HEK293 (cell line): ENCODE results near the gene FXYD1.

ENCODE experiments used
- CTCF ChIA-PET: fragments of 350-600 bp; formaldehyde crosslinking; extraction: SDS; loops from one replicate; lab custom pipeline; 2021; ENCODE audit warnings: antibody characterized with exemption; lab: Yijun Ruan, JAX
- POLR2A ChIA-PET: fragments of 300-600 bp; formaldehyde crosslinking; extraction: SDS; loops from one replicate; lab custom pipeline; 2020; ENCODE audit warnings: antibody characterized with exemption, inconsistent platforms; lab: Yijun Ruan, JAX
- H3K27ac ChIP-seq: fragments of 200-500 bp; sonication (Bioruptor generic); 2 replicates; pipeline ENCODE4 v1.5.1; 2014; ENCODE audit warnings: low read depth, low read length, control low read depth, inconsistent platforms; ENCODE audit errors: extremely low read depth
- H3K36me3 ChIP-seq, 2 experiments: fragments of 200-500 bp in 1 of 2; sonication (Bioruptor generic) in 1 of 2; 1 replicate in 1 of 2; 2 replicates in 1 of 2; pipeline ENCODE4 v1.5.1; 2014 to 2017; ENCODE audit warnings: inconsistent platforms in 2 of 2, low read length in 2 of 2; ENCODE audit not compliant: control insufficient read depth in 2 of 2, insufficient read depth in 1 of 2
- H3K4me1 ChIP-seq: fragments of 200-500 bp; sonication (Bioruptor generic); 2 replicates; pipeline ENCODE4 v1.5.1; 2014; ENCODE audit warnings: mild to moderate bottlenecking, low read length, inconsistent platforms; ENCODE audit not compliant: control insufficient read depth, insufficient read depth
- H3K4me3 ChIP-seq: 2 replicates; pipeline ENCODE4 v1.5.1; 2011; ENCODE audit warnings: low read depth, mild to moderate bottlenecking, control low read depth, low read length, moderate library complexity
- H3K9me3 ChIP-seq: fragments of 200-500 bp; sonication (Bioruptor generic); 2 replicates; pipeline ENCODE4 v1.5.1; 2014; ENCODE audit warnings: low read depth, low read length, inconsistent platforms; ENCODE audit not compliant: control insufficient read depth, insufficient read depth
- AEBP2 ChIP-seq: fragments of 450-650 bp; formaldehyde crosslinking; IDR thresholded peaks from 2 replicates; pipeline ENCODE4 v1.5.1; 2016; ENCODE audit warnings: missing biosample characterization, missing genetic modification characterization, borderline replicate concordance
- GLIS2 ChIP-seq: fragments of 450-650 bp; formaldehyde crosslinking; IDR thresholded peaks from 2 replicates; pipeline ENCODE4 v1.5.1; 2016; ENCODE audit warnings: missing biosample characterization, missing genetic modification characterization
- KLF8 ChIP-seq: fragments of 450-650 bp; formaldehyde crosslinking; IDR thresholded peaks from 2 replicates; pipeline ENCODE4 v1.5.1; 2016; ENCODE audit warnings: missing biosample characterization, missing genetic modification characterization
- KLF9 ChIP-seq: fragments of 450-650 bp; formaldehyde crosslinking; IDR thresholded peaks from 2 replicates; pipeline ENCODE4 v1.5.1; 2016; ENCODE audit warnings: missing biosample characterization, missing genetic modification characterization, low read depth
- PATZ1 ChIP-seq: fragments of 450-650 bp; formaldehyde crosslinking; IDR thresholded peaks from 2 replicates; pipeline ENCODE4 v1.5.1; 2016; ENCODE audit warnings: missing biosample characterization, missing genetic modification characterization
- SCRT1 ChIP-seq: fragments of 450-650 bp; formaldehyde crosslinking; IDR thresholded peaks from 2 replicates; pipeline ENCODE4 v1.5.1; 2016; ENCODE audit warnings: missing biosample characterization, missing genetic modification characterization, borderline replicate concordance
- SP2 ChIP-seq: fragments of 450-650 bp; formaldehyde crosslinking; IDR thresholded peaks from 2 replicates; pipeline ENCODE4 v1.5.1; 2016; ENCODE audit warnings: missing biosample characterization, missing genetic modification characterization
- SP3 ChIP-seq: fragments of 450-650 bp; formaldehyde crosslinking; IDR thresholded peaks from 2 replicates; pipeline ENCODE4 v1.5.1; 2016; ENCODE audit warnings: missing biosample characterization, missing genetic modification characterization
- ZBTB10 ChIP-seq: fragments of 450-650 bp; formaldehyde crosslinking; IDR thresholded peaks from 2 replicates; pipeline ENCODE4 v1.5.1; 2016; ENCODE audit warnings: missing biosample characterization, missing genetic modification characterization
- ZBTB17 ChIP-seq: fragments of 450-650 bp; formaldehyde crosslinking; IDR thresholded peaks from 2 replicates; pipeline ENCODE4 v1.5.1; 2016; ENCODE audit warnings: missing biosample characterization, missing genetic modification characterization
- ZBTB21 ChIP-seq: fragments of 450-650 bp; formaldehyde crosslinking; IDR thresholded peaks from 2 replicates; pipeline ENCODE4 v1.5.1; 2017; ENCODE audit warnings: missing biosample characterization, missing genetic modification characterization
- ZBTB8A ChIP-seq: fragments of 450-650 bp; formaldehyde crosslinking; IDR thresholded peaks from 2 replicates; pipeline ENCODE4 v1.5.1; 2016; ENCODE audit warnings: missing biosample characterization, missing genetic modification characterization
- ZEB2 ChIP-seq: fragments of 450-650 bp; formaldehyde crosslinking; IDR thresholded peaks from 2 replicates; pipeline ENCODE4 v1.5.1; 2016; ENCODE audit warnings: missing biosample characterization, missing genetic modification characterization
- ZFHX2 ChIP-seq: fragments of 450-650 bp; formaldehyde crosslinking; conservative IDR thresholded peaks from 2 replicates; pipeline ENCODE4 v1.5.1; 2016; ENCODE audit warnings: missing biosample characterization, missing genetic modification characterization
- ZFP37 ChIP-seq: fragments of 450-650 bp; formaldehyde crosslinking; IDR thresholded peaks from 2 replicates; pipeline ENCODE4 v1.5.1; 2016; ENCODE audit warnings: missing biosample characterization, missing genetic modification characterization
- ZFP69B ChIP-seq: fragments of 450-650 bp; formaldehyde crosslinking; IDR thresholded peaks from 2 replicates; pipeline ENCODE4 v1.5.1; 2016; ENCODE audit warnings: missing biosample characterization, missing genetic modification characterization
- ZNF184 ChIP-seq: fragments of 450-650 bp; IDR thresholded peaks from 2 replicates; pipeline ENCODE4 v1.5.1; 2018; ENCODE audit warnings: missing biosample characterization, mild to moderate bottlenecking, missing genetic modification characterization
- ZNF280C ChIP-seq: fragments of 450-650 bp; formaldehyde crosslinking; IDR thresholded peaks from 2 replicates; pipeline ENCODE4 v1.5.1; 2016; ENCODE audit warnings: missing biosample characterization, missing genetic modification characterization
- ZNF324 ChIP-seq: fragments of 450-650 bp; formaldehyde crosslinking; IDR thresholded peaks from 2 replicates; pipeline ENCODE4 v1.5.1; 2016; ENCODE audit warnings: missing biosample characterization, missing genetic modification characterization
- ZNF391 ChIP-seq: fragments of 450-650 bp; formaldehyde crosslinking; IDR thresholded peaks from 2 replicates; pipeline ENCODE4 v1.5.1; 2016; ENCODE audit warnings: low read depth, missing biosample characterization, missing genetic modification characterization, borderline replicate concordance
- ZNF558 ChIP-seq: fragments of 450-650 bp; formaldehyde crosslinking; IDR thresholded peaks from 2 replicates; pipeline ENCODE4 v1.5.1; 2016; ENCODE audit warnings: missing biosample characterization, missing genetic modification characterization
- ZNF621 ChIP-seq: fragments of 450-650 bp; formaldehyde crosslinking; IDR thresholded peaks from 2 replicates; pipeline ENCODE4 v1.5.1; 2017; ENCODE audit warnings: missing biosample characterization, missing genetic modification characterization
- ZNF629 ChIP-seq: fragments of 450-650 bp; formaldehyde crosslinking; IDR thresholded peaks from 2 replicates; pipeline ENCODE4 v1.5.1; 2017; ENCODE audit warnings: missing biosample characterization, missing genetic modification characterization
- ZNF645 ChIP-seq: fragments of 450-650 bp; formaldehyde crosslinking; IDR thresholded peaks from 2 replicates; pipeline ENCODE4; 2016; ENCODE audit warnings: missing biosample characterization, missing genetic modification characterization
- ZNF654 ChIP-seq: fragments of 450-650 bp; formaldehyde crosslinking; IDR thresholded peaks from 2 replicates; pipeline ENCODE4 v1.5.1; 2016; ENCODE audit warnings: low read depth, missing biosample characterization, missing genetic modification characterization
- ZNF76 ChIP-seq: fragments of 450-650 bp; formaldehyde crosslinking; IDR thresholded peaks from 2 replicates; pipeline ENCODE4; 2016; ENCODE audit warnings: low read depth, missing biosample characterization, missing genetic modification characterization, borderline replicate concordance
- ZXDB ChIP-seq: fragments of 450-650 bp; formaldehyde crosslinking; IDR thresholded peaks from 2 replicates; pipeline ENCODE4 v1.5.1; 2016; ENCODE audit warnings: missing biosample characterization, missing genetic modification characterization

FXYD1 gene

GRCh38 chr19:35114353-35115176 is 24.1 kb upstream of the FXYD1 start:
- CTCF ChIA-PET = interaction anchor here (0.6 to 6.9 kb wide), 60 partner anchors 8 to 394 kb away, joined by 3 to 101 read pairs (median 5); partner anchors contain the start of genes FXYD5, FXYD7, HAMP and LGI4
- peak; percentile 93 for TF ChIP-seq KLF8 (tag by site-specific recombination)
- TF ChIP-seq ZNF324 (tag by site-specific recombination) = 0 out of 2 replicates have a peak, but pooled peaks have one; percentile 41
- peak; percentile 67 for TF ChIP-seq ZBTB17
- no peak for TF ChIP-seq ZNF621
- peak; percentile 84 for TF ChIP-seq SP3 (tag by site-specific recombination)
- TF ChIP-seq ZFHX2 = peak; percentile 34
- peak; percentile 79 for TF ChIP-seq GLIS2 (tag by site-specific recombination)
- 0 out of 2 replicates have a peak, but pooled peaks have one; percentile 48 for TF ChIP-seq ZFP37 (tag by site-specific recombination)
- TF ChIP-seq ZBTB21 = peak; percentile 56; the same call in 1 of the 2 replicates
- TF ChIP-seq SP2 (tag by site-specific recombination) = peak; percentile 39; the same call in 1 of the 2 replicates
- TF ChIP-seq AEBP2 (tag by site-specific recombination) = no peak
- peak; percentile 73 for TF ChIP-seq ZEB2 (tag by site-specific recombination)
- no peak for TF ChIP-seq ZNF184 (tag by site-specific recombination)
- peak; percentile 87 for TF ChIP-seq PATZ1
- TF ChIP-seq ZFP69B (tag by site-specific recombination) = peak; percentile 42; the same call in 1 of the 2 replicates
- 0 out of 2 replicates have a peak, but pooled peaks have one; percentile 43 for TF ChIP-seq ZNF391 (tag by site-specific recombination)
- TF ChIP-seq SCRT1 (tag by site-specific recombination) = peak; percentile 100
- TF ChIP-seq KLF9 = peak; percentile 87
- peak; percentile 51 for TF ChIP-seq ZNF629
- TF ChIP-seq ZNF76 (tag by site-specific recombination) = peak; percentile 77
- 0 out of 2 replicates have a peak, but pooled peaks have one; percentile 34 for TF ChIP-seq ZNF645 (tag by site-specific recombination)
- peak; percentile 13; the same call in 1 of the 2 replicates for TF ChIP-seq ZNF558 (tag by site-specific recombination)
- TF ChIP-seq ZBTB10 (tag by site-specific recombination) = peak; percentile 72
- no peak for TF ChIP-seq ZNF280C (tag by site-specific recombination)
- peak; percentile 87 for TF ChIP-seq ZNF654 (tag by site-specific recombination)
- TF ChIP-seq ZXDB (tag by site-specific recombination) = peak; percentile 53; the same call in 1 of the 2 replicates
- peak; percentile 41; the same call in 1 of the 2 replicates for TF ChIP-seq ZBTB8A (tag by site-specific recombination)

More at GRCh38 chr19:35114353-35115176, 24.1 kb upstream of the FXYD1 start:
- Histone ChIP-seq H3K9me3 (no peaks in the 10 kb centered on the region), H3K36me3 (no peaks in the 10 kb centered on the region; a peak in 1 of 3 replicates), H3K4me1 (peaks cover 2% of the 10 kb centered on the region; the same call in 1 of the 2 replicates), H3K27ac (no peak overlapping the region), H3K4me3 (peak overlapping the region; percentile 7)
- POLR2A ChIA-PET = interaction anchor here (0.5 to 1.0 kb wide), 5 partner anchors 10 to 160 kb away, joined by 3 to 5 read pairs (median 3); partner anchors contain the start of gene FXYD5
